OCI-LY7 (cell line): ENCODE results near the gene CTNNA3. TPM values are rescaled to one million over a fixed set of nuclear protein-coding genes. Genes with fewer than 3 reads are reported as not detected.

Experiments
- BruUV-seq: library from RNA; stranded (reverse); fragments of 400-500 nt; replicated peaks from 2 replicates; lab custom pipeline; 2021; lab: Mats Ljungman, UMichigan
- CTCF ChIA-PET: fragments of 300-600 bp; sonication (Branson Sonifier 250); formaldehyde crosslinking; loops from one replicate; lab custom pipeline; 2022; ENCODE audit warnings: antibody characterized with exemption; ENCODE audit not compliant: unreplicated experiment; lab: Charles Lee
- POLR2A ChIA-PET: fragments of 300-600 bp; sonication (Branson Sonifier 250); formaldehyde crosslinking; loops from one replicate; lab custom pipeline; 2022; ENCODE audit warnings: antibody characterized with exemption; lab: Charles Lee
- DNase-seq: peaks from one replicate; pipeline ENCODE4 v3.0.0-alpha.2; 2015; ENCODE audit warnings: low spot score
- H2AFZ ChIP-seq: fragments of 200-600 bp; sonication (generic), shearing (Covaris generic); 2 replicates; pipeline ENCODE4 v1.6.1; 2014; ENCODE audit warnings: mild to moderate bottlenecking, antibody characterized with exemption, low read length, moderate library complexity
- H3K27ac ChIP-seq: fragments of 200-600 bp; sonication (generic); 2 replicates; pipeline ENCODE4 v1.5.1; 2014; ENCODE audit warnings: mixed run types, low read depth, mild to moderate bottlenecking, moderate library complexity, low read length, inconsistent platforms; ENCODE audit not compliant: poor library complexity, severe bottlenecking
- H3K36me3 ChIP-seq: fragments of 200-600 bp; sonication (generic); 2 replicates; pipeline ENCODE4 v1.6.1; 2014; ENCODE audit warnings: mild to moderate bottlenecking, antibody characterized with exemption, low read length, moderate library complexity, mixed read lengths; ENCODE audit not compliant: insufficient read depth
- H3K4me1 ChIP-seq: fragments of 200-600 bp; sonication (generic); 2 replicates; pipeline ENCODE4 v1.5.1; 2014; ENCODE audit warnings: mild to moderate bottlenecking, low read length; ENCODE audit not compliant: insufficient read depth, poor library complexity, severe bottlenecking
- H3K4me2 ChIP-seq: fragments of 200-600 bp; sonication (generic); 2 replicates; pipeline ENCODE4 v1.6.1; 2014; ENCODE audit warnings: mild to moderate bottlenecking, low read length
- H3K4me3 ChIP-seq: fragments of 200-600 bp; sonication (generic); 2 replicates; pipeline ENCODE4 v1.5.1; 2014; ENCODE audit warnings: mild to moderate bottlenecking, low read depth, low read length; ENCODE audit not compliant: poor library complexity, severe bottlenecking
- H3K79me2 ChIP-seq: fragments of 200-600 bp; sonication (generic); 2 replicates; pipeline ENCODE4 v1.6.1; 2016; ENCODE audit warnings: low read depth, mild to moderate bottlenecking, low read length, moderate library complexity, mixed read lengths; ENCODE audit not compliant: insufficient read depth
- H3K9me2 ChIP-seq: fragments of 200-600 bp; sonication (generic); 2 replicates; pipeline ENCODE4 v1.6.1; 2016; ENCODE audit warnings: mild to moderate bottlenecking, low read length, mixed read lengths; ENCODE audit not compliant: insufficient read depth
- H3K9me3 ChIP-seq: fragments of 200-600 bp; sonication (generic); 2 replicates; pipeline ENCODE4 v1.6.1; 2014; ENCODE audit warnings: mild to moderate bottlenecking, mixed run types, low read length, mixed read lengths
- H4K20me1 ChIP-seq: fragments of 200-600 bp; sonication (generic); 2 replicates; pipeline ENCODE4 v1.6.1; 2014; ENCODE audit warnings: mild to moderate bottlenecking, antibody characterized with exemption, low read length, moderate library complexity, mixed read lengths; ENCODE audit not compliant: insufficient read depth
- CTCF ChIP-seq: fragments of 200-600 bp; sonication (generic); conservative IDR thresholded peaks from 2 replicates; pipeline ENCODE4 v1.5.1; 2014; ENCODE audit warnings: mild to moderate bottlenecking, antibody characterized with exemption, low read length, moderate library complexity, mixed read lengths
- EZH2phosphoT487 ChIP-seq: fragments of 200-600 bp; sonication (generic); IDR thresholded peaks from 2 replicates; pipeline ENCODE4 v1.6.1; 2018; ENCODE audit warnings: low read depth, borderline replicate concordance, mild to moderate bottlenecking, mixed run types, antibody characterized with exemption, low read length, moderate library complexity, mixed read lengths
- intact Hi-C: fragments of 100-400 bp; cut with micrococcal nuclease; formaldehyde crosslinking; loops from one replicate; pipeline ENCODE4 v1.10.0; 2022; ENCODE audit not compliant: unreplicated experiment
- total RNA-seq, 2 experiments: library from RNA; depleted of rRNA in 1 of 2; stranded (reverse); fragments of >200 nt in 1 of 2; shearing (Covaris generic) in 1 of 2; gene quantifications; 2 replicates each; pipeline ENCODE4 v1.2.3, GENCODE V29; 2014 to 2022

The CTNNA3 gene
- total RNA-seq, 2 experiments from 2014 or later, result not detected

DNA sequence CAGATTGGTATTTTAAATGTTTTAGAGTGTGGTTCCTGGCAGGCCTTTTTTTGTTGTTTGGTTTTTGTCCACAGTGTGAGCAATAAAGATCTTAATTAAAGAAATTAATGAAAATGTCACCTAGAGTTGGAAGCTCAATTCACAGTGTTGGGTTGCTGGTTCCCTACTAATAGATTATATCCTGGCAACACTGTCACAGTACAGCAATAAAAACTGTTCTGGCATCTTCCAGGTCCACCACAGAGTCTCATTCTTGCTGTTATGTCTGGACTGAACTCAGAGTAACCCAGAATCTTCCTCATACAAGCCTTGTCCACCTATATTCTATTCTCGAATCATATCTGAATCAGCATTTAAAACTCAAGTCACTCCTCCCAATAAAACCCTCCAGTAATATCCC is 982.6 kb downstream of the CTNNA3 start:
- H3K4me3 ChIP-seq, result no peak overlapping the region
- TF ChIP-seq CTCF (no peak), EZH2phosphoT487 (no peak)

DNA sequence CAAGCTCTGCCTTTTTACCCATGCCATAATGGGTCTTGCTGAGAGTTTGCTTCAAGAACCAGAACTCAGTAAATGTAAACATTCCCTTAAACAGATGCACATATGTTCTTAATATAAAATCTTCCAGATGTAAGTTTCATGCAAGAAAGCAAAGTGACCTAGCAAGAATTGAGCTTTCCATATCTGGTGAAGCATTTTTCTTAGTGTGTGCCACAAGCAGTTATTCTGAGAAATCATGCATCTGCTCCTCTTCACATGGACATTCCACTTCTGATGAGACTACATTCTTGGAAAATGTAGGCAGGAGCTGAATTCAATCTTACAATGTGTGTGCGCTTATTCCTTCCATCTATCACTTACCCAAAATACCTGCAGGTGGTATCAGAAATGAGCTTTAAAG is 997.9 kb downstream of the CTNNA3 start:
- no peak for TF ChIP-seq EZH2phosphoT487
- no peak for TF ChIP-seq CTCF
- intact Hi-C loops, result no loop called here

More for the DNA sequence above, 982.6 kb downstream of the CTNNA3 start:
- H3K79me2 ChIP-seq, result no peaks in the 10 kb centered on the region
- no peaks in the 10 kb centered on the region for H3K4me1 ChIP-seq
- H2AFZ ChIP-seq, result no peak overlapping the region
- H3K27ac ChIP-seq, result no peak overlapping the region
- no peaks in the 10 kb centered on the region for H3K9me3 ChIP-seq
- no peak overlapping the region for H3K4me2 ChIP-seq
- no peaks in the 10 kb centered on the region for H3K9me2 ChIP-seq
- intact Hi-C loops, result no loop called here
- ChIA-PET CTCF (no interaction called here), POLR2A (interaction anchor here (0.6 kb wide), 1 partner anchor 25 kb away, joined by 4 read pairs; no protein-coding TSS in a partner anchor)
- no peaks in the 10 kb centered on the region for H3K36me3 ChIP-seq
- BruUV-seq, result no TSS peak
- DNase-seq, result no peak
- no peaks in the 10 kb centered on the region for H4K20me1 ChIP-seq

DNA sequence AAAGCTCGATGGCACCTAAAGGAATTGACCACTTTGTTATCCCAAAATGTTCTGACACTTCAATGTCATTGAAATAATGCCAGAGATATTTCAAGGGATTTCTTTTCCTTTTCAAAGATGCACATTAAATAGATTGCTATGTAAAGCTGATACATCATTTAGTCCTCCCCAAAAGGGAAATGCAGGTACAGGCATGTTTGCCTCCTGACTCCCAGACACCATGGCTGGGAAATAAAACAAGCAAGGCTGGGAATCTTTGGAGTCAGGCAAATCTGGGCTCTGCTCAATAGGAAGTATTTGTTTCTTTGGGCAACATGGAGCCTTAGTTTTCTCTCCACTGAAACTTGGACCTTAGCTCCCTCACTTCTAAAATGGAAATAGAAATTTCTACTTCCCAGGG is 1000.9 kb downstream of the CTNNA3 start:
- Histone ChIP-seq H3K9me2 (no peaks in the 10 kb centered on the region), H4K20me1 (no peaks in the 10 kb centered on the region), H2AFZ (no peak overlapping the region), H3K4me1 (no peaks in the 10 kb centered on the region), H3K4me2 (no peak overlapping the region), H3K36me3 (no peaks in the 10 kb centered on the region), H3K4me3 (no peak overlapping the region), H3K9me3 (no peaks in the 10 kb centered on the region), H3K79me2 (no peaks in the 10 kb centered on the region), H3K27ac (no peak overlapping the region)
- ChIA-PET CTCF (no interaction called here), POLR2A (interaction anchor here (0.6 kb wide), 1 partner anchor 405 kb away, joined by 3 read pairs; no protein-coding TSS in a partner anchor)
- TF ChIP-seq EZH2phosphoT487, result no peak
- TF ChIP-seq CTCF, result no peak
- no peak for DNase-seq
- intact Hi-C loops, result no loop called here
- BruUV-seq, result no TSS peak

More for the DNA sequence above, 997.9 kb downstream of the CTNNA3 start:
- no peak overlapping the region for H3K4me3 ChIP-seq
- H3K4me1 ChIP-seq, result no peaks in the 10 kb centered on the region
- no peaks in the 10 kb centered on the region for H3K36me3 ChIP-seq
- no peak overlapping the region for H3K27ac ChIP-seq
- no peak overlapping the region for H3K4me2 ChIP-seq
- DNase-seq, result no peak
- POLR2A ChIA-PET, result no interaction called here
- no peaks in the 10 kb centered on the region for H3K9me3 ChIP-seq
- BruUV-seq, result no TSS peak
- no peaks in the 10 kb centered on the region for H4K20me1 ChIP-seq
- H2AFZ ChIP-seq, result no peak overlapping the region
- no peaks in the 10 kb centered on the region for H3K79me2 ChIP-seq
- H3K9me2 ChIP-seq, result no peaks in the 10 kb centered on the region
- CTCF ChIA-PET, result no interaction called here
